ENCODE data around the gene STAT3.

STAT3 gene

DNA sequence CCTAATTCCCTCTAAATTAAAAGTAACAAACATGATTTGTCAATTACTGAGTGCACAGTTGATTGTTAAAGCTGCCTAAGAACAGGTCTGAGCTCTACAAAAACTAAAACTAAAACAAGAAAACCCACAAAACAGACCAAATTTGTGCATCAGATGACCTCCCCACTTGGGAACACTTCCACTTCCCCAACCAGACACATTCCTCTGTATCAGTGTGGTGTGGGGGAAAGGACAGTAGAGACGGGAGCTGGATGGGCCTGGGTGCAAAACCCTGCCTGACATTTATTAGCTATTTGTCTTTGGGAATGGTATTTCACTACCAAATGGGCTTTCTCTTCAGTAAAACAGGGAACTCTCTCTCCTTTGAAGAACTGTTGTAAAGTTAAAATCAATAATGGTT, 29.8 kb downstream of the STAT3 start:
- TF ChIP-seq, protein P1, sequence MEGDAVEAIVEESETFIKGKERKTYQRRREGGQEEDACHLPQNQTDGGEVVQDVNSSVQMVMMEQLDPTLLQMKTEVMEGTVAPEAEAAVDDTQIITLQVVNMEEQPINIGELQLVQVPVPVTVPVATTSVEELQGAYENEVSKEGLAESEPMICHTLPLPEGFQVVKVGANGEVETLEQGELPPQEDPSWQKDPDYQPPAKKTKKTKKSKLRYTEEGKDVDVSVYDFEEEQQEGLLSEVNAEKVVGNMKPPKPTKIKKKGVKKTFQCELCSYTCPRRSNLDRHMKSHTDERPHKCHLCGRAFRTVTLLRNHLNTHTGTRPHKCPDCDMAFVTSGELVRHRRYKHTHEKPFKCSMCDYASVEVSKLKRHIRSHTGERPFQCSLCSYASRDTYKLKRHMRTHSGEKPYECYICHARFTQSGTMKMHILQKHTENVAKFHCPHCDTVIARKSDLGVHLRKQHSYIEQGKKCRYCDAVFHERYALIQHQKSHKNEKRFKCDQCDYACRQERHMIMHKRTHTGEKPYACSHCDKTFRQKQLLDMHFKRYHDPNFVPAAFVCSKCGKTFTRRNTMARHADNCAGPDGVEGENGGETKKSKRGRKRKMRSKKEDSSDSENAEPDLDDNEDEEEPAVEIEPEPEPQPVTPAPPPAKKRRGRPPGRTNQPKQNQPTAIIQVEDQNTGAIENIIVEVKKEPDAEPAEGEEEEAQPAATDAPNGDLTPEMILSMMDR (IDR thresholded peaks at IDR 0.05; ENCODE audit: low read depth, low read length, missing control alignments), result no peak
- H3K4me3 ChIP-seq (replicated peaks; ENCODE audit: low read depth, low read length), result no peak overlapping the region
- DNase-seq (ENCODE audit: extremely low read depth, low read depth), result no peak

DNA sequence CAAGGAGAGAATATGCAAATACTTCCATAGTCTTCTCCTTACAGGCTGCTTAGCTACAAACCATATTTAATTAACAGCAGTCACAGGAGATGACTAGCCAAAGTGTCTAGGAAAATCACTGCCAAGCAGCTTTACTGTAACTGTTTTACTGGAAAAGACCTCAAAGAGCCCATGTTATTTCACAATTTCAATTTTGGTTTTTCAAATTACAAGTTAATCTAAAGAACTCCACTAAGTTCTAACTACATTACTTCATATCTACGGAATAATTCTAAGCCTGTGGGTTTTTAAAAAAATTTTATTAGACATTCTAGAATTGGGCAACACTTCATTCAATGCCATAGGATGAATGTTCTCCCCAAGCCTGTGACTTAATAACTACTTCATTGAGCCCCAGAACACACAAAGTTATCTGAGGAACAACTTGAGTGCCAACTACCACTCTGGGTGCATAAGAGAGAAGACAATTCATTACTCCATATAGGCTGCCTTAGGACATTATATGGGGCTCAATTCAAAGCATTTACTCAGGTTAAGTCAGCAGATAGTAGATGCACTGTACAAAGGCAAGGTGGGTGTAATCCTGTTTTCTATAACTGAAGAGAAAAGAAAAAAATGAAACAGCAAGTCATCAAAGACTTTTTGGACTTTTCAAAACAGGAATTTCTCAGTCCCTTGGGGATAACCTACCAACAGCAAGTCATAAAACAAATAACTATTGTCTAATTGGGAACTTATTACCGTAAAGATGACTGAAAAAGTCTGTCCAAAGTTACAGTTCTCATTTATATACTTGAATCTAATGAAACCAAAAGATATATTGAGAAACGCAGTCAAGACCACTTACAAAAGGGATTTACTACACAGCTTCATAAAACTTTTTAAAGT, 33.0 kb downstream of the STAT3 start:
- no peak for DNase-seq (ENCODE audit: extremely low read depth, low read depth)
- no peak overlapping the region for H3K4me3 ChIP-seq (replicated peaks; ENCODE audit: low read depth, low read length)

DNA sequence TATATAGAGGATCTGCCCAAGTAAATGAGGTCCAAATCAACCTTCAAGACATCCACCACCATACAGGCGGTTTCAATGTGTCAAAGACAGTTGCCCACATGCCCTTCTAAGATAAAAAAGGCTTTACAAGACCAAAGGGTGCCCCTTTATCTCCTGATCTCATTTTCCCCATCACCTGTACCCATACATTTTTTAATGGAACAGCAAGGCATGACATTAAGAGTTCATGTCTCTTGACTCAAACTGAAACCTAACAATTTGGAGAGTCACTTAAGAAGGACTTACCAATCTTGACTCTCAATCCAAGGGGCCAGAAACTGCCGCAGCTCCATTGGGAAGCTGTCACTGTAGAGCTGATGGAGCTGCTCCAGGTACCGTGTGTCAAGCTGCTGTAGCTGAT, 40.1 kb downstream of the STAT3 start:
- DNase-seq (ENCODE audit: extremely low read depth, low read depth), result no peak
- TF ChIP-seq, protein P1 (IDR thresholded peaks at IDR 0.05; ENCODE audit: low read depth, low read length, missing control alignments), result no peak
- no peak overlapping the region for H3K4me3 ChIP-seq (replicated peaks; ENCODE audit: low read depth, low read length)

More for the DNA sequence above, 33.0 kb downstream of the STAT3 start:
- TF ChIP-seq, protein P1 (IDR thresholded peaks at IDR 0.05; ENCODE audit: low read depth, low read length, missing control alignments), result no peak

DNA sequence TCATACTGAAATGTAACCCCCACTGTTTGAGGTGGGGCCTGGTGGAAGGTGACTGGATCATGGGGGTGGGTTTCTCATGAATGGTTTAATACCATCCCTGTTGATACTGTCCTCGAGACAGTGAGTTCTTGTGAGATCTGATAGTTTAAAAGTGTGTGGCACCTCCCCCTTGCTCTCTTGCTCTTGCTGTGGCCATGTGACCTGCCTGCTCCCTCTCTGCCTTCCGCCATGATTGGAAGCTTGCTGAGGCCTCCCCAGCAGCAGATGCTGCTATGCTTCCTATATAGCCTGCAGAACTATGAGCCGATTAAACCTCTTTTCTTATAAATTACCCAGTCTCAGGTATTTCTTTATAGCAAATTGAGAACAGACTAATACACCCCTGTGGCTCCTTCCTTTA, 40.6 kb downstream of the STAT3 start:
- no peak overlapping the region for H3K4me3 ChIP-seq (replicated peaks; ENCODE audit: low read depth, low read length)
- no peak for DNase-seq (ENCODE audit: extremely low read depth, low read depth)
- TF ChIP-seq, protein P1 (IDR thresholded peaks at IDR 0.05; ENCODE audit: low read depth, low read length, missing control alignments), result no peak

DNA sequence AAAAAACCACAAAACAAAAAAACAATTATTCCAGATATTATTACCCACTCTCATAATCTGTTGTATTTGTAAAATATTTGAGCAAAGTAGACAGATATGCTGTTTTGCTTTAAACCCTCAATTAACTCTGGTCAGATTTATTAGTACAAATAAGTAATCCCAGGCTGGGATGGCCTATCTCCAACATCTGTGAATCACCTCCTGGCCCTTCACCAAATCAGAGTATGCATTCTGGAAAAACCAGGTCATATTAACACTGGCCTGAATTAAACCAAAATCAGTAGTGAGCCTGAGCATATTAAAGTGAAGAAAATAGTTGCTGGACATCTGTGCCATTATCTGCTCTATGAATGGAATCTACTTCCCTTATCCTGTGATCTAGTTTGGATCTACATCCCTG, 41.0 kb downstream of the STAT3 start:
- no peak overlapping the region for H3K4me3 ChIP-seq (replicated peaks; ENCODE audit: low read depth, low read length)
- peak; percentile 76 for DNase-seq (ENCODE audit: extremely low read depth, low read depth)
- TF ChIP-seq, protein P1 (IDR thresholded peaks at IDR 0.05; ENCODE audit: low read depth, low read length, missing control alignments), result no peak

DNA sequence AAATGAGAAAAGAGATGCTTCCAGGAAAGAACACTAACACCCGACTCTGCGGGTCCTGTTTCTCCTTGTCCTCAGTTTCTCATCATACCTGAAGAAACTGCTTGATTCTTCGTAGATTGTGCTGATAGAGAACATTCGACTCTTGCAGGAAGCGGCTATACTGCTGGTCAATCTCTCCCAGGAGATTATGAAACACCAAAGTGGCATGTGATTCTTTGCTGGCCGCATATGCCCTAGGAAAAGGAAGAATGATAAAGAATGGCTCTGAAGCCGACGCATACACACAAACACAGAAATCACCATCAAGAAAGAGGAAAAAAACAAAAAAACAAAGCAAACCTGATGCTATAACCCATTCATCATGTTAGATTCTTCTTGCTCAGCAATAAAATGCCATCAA, 41.8 kb downstream of the STAT3 start:
- H3K4me3 ChIP-seq (replicated peaks; ENCODE audit: low read depth, low read length), result no peak overlapping the region
- TF ChIP-seq, protein P1 (IDR thresholded peaks at IDR 0.05; ENCODE audit: low read depth, low read length, missing control alignments), result no peak
- no peak for DNase-seq (ENCODE audit: extremely low read depth, low read depth)

All from HFF-Myc (cell line).